ENCODE data around the gene ANKRD40.
"Not testable (repeated sequence)": the region's sequence is repeated elsewhere in the genome, so short reads cannot be mapped to it uniquely, and the experiment has no call there.

ANKRD40 gene

DNA sequence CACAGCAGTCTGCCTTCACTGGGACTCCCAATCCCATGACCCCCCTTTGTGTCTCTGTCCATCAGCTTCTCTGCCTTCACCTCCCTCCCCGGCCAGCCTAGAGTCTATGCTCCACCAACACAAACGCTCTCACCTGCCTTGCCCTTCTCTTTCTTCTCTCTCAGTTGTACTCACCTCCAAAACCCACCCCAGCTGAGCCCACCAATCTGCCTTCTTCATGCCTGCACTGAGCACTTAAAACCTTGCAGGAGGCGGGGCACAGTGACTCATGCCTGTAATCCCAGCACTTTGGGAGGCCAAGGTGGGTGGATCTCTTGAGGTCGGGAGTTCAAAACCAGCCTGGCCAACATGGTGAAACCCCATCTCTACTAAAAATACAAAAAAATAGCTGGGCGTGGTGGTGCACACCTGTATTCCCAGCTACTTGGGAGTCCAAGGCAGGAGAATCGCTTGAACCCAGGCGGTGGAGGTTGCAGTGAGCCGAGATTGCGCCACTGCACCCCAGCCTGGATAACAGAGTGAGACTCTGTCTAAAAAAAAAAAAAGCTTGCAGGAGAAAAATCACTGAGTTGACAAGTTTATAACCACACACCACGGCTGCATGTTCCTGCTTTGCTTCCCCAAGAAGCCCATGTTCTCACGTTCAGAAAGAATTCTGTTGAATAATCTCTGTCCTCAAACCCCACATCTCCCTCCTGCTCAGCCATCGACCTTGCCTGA lies 27.0 kb downstream of the ANKRD40 start:
- not testable (repeated sequence) for H3K27me3 ChIP-seq (ENCODE audit: control insufficient read depth in 5 of 5, insufficient read depth in 4 of 5, low read length in 5 of 5); H3K9me3 ChIP-seq (ENCODE audit: control insufficient read depth in 5 of 5, low read length in 5 of 5); H3K9ac ChIP-seq (ENCODE audit: low read length in 5 of 5); H3K27ac ChIP-seq (ENCODE audit: low read depth, low read length); H3K36me3 ChIP-seq (ENCODE audit: control insufficient read depth in 5 of 5, insufficient read depth in 5 of 5, low read length in 5 of 5)
- Histone ChIP-seq H3K4me1 (ENCODE audit: control insufficient read depth in 5 of 5, insufficient read depth in 5 of 5, low read length in 5 of 5) (peaks cover 0 to 13% (median 9%) of the 10 kb centered on the region in 5 donors), H3K4me3 (ENCODE audit: low read depth in 1 of 5, low read length in 5 of 5) (peak overlapping the region in 2 of 5 donors; percentile 28 to 47)

GRCh38 chr17:50680126-50680525 lies 27.6 kb downstream of the ANKRD40 start:
- Histone ChIP-seq H3K4me3 (ENCODE audit: low read depth in 1 of 5, low read length in 5 of 5) (no peak overlapping the region), H3K4me1 (ENCODE audit: control insufficient read depth in 5 of 5, insufficient read depth in 5 of 5, low read length in 5 of 5) (peaks cover 0 to 13% (median 9%) of the 10 kb centered on the region in 5 donors), H3K9ac (ENCODE audit: low read length in 5 of 5) (no peak overlapping the region), H3K27me3 (ENCODE audit: control insufficient read depth in 5 of 5, insufficient read depth in 4 of 5, low read length in 5 of 5) (no peaks in the 10 kb centered on the region), H3K27ac (ENCODE audit: low read depth, low read length) (no peak overlapping the region), H3K36me3 (ENCODE audit: control insufficient read depth in 5 of 5, insufficient read depth in 5 of 5, low read length in 5 of 5) (no peaks in the 10 kb centered on the region), H3K9me3 (ENCODE audit: control insufficient read depth in 5 of 5, low read length in 5 of 5) (no peaks in the 10 kb centered on the region)

DNA sequence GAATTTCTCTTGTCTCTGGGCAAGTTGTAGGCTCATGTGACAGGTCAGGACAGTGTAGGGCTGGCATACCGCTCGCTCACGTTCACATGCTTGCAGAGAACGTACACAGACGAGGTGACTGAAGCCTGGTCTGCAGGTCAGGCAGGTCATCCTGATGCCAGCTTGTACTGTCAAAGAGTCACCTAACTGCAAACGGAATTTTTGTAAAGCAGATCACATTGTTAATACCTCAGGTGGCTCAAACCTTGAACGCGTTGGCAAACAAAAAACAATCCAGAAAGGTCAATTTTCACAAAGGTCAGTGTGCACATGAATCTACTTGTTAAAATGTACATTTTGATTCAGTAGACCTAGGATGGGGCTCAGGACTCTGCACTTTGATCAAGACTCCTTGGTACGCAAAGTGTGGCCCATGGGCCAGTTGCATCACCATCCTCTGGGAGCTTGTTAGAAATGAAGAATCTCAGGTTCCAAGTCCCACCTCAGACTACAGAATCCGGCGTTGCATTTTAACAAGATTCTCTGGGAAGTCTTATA lies 28.6 kb downstream of the ANKRD40 start:
- no peak overlapping the region for H3K4me3 ChIP-seq (ENCODE audit: low read depth in 1 of 5, low read length in 5 of 5)
- no peaks in the 10 kb centered on the region for H3K9me3 ChIP-seq (ENCODE audit: control insufficient read depth in 5 of 5, low read length in 5 of 5)
- no peak overlapping the region for H3K27ac ChIP-seq (ENCODE audit: low read depth, low read length)
- no peaks in the 10 kb centered on the region for H3K36me3 ChIP-seq (ENCODE audit: control insufficient read depth in 5 of 5, insufficient read depth in 5 of 5, low read length in 5 of 5)
- H3K9ac ChIP-seq (ENCODE audit: low read length in 5 of 5) = no peak overlapping the region
- no peaks in the 10 kb centered on the region for H3K27me3 ChIP-seq (ENCODE audit: control insufficient read depth in 5 of 5, insufficient read depth in 4 of 5, low read length in 5 of 5)
- peaks cover 0 to 13% (median 9%) of the 10 kb centered on the region in 5 donors for H3K4me1 ChIP-seq (ENCODE audit: control insufficient read depth in 5 of 5, insufficient read depth in 5 of 5, low read length in 5 of 5)

DNA sequence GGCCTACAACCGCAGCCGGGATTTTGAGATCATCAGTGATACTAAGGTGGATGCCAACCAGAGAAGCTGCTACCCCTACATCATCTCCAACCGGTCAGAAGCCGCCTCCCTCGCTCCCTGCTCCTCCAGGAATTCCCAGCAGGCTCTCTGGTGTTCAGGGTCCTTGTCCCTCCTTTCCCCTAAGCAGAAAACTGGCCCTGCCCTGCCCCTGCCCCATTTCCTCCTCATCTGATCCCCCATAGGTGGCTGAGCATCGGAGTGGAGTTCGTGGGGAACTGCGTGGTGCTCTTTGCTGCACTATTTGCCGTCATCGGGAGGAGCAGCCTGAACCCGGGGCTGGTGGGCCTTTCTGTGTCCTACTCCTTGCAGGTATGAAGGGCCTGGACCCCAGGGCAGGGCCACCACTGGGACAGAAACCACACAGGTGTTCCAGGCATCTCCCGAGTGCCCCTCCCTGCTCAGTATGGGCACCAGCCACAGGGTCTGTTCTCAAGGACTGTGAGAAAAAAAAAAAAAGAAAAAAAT lies 29.8 kb downstream of the ANKRD40 start:
- Histone ChIP-seq H3K27me3 (ENCODE audit: control insufficient read depth in 5 of 5, insufficient read depth in 4 of 5, low read length in 5 of 5) (no peaks in the 10 kb centered on the region), H3K4me3 (ENCODE audit: low read depth in 1 of 5, low read length in 5 of 5) (no peak overlapping the region), H3K4me1 (ENCODE audit: control insufficient read depth in 5 of 5, insufficient read depth in 5 of 5, low read length in 5 of 5) (peaks cover 0 to 13% (median 9%) of the 10 kb centered on the region in 5 donors), H3K9ac (ENCODE audit: low read length in 5 of 5) (no peak overlapping the region), H3K36me3 (ENCODE audit: control insufficient read depth in 5 of 5, insufficient read depth in 5 of 5, low read length in 5 of 5) (no peaks in the 10 kb centered on the region), H3K9me3 (ENCODE audit: control insufficient read depth in 5 of 5, low read length in 5 of 5) (no peaks in the 10 kb centered on the region), H3K27ac (ENCODE audit: low read depth, low read length) (no peak overlapping the region)

DNA sequence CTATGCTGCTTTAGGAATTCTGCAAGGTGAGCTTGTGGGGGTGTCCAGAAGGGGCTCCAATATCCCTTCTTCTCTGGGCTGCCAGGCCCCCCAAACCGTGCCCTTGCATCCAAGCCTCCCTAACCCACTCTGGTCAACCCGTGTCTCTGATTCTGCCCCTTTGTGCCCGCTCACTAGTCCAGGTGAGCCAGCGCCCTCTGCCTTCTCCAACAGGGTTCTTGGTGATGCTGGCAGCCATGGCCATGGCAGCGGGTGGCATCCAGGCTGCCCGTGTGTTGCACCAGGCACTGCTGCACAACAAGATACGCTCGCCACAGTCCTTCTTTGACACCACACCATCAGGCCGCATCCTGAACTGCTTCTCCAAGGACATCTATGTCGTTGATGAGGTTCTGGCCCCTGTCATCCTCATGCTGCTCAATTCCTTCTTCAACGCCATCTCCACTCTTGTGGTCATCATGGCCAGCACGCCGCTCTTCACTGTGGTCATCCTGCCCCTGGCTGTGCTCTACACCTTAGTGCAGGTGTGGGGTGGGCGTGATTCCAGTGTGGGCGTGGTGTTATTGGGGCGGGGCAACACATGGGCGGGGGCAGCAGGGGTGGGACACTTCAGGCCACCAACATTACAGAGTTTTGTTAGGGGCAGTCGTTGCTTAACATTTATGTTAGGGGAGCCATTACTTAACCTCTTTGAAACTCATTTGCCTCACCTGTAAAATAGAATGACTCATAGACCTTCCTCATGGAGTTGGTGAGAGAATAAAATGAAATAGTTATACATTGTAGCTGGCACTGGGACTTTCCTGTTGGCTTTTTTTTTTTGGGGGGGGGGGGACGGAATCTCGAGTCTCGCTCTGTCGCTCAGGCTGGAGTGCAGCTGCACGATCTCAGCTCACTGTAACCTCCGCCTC lies 31.4 kb downstream of the ANKRD40 start:
- Histone ChIP-seq H3K36me3 (ENCODE audit: control insufficient read depth in 5 of 5, insufficient read depth in 5 of 5, low read length in 5 of 5) (no peaks in the 10 kb centered on the region), H3K9me3 (ENCODE audit: control insufficient read depth in 5 of 5, low read length in 5 of 5) (no peaks in the 10 kb centered on the region), H3K4me1 (ENCODE audit: control insufficient read depth in 5 of 5, insufficient read depth in 5 of 5, low read length in 5 of 5) (peaks cover 0 to 9% (median 4%) of the 10 kb centered on the region in 5 donors), H3K27ac (ENCODE audit: low read depth, low read length) (no peak overlapping the region), H3K4me3 (ENCODE audit: low read depth in 1 of 5, low read length in 5 of 5) (no peak overlapping the region), H3K27me3 (ENCODE audit: control insufficient read depth in 5 of 5, insufficient read depth in 4 of 5, low read length in 5 of 5) (no peaks in the 10 kb centered on the region), H3K9ac (ENCODE audit: low read length in 5 of 5) (no peak overlapping the region)

GRCh38 chr17:50675627-50676026 lies 32.1 kb downstream of the ANKRD40 start:
- peaks cover 0 to 7% (median 3%) of the 10 kb centered on the region in 5 donors for H3K4me1 ChIP-seq (ENCODE audit: control insufficient read depth in 5 of 5, insufficient read depth in 5 of 5, low read length in 5 of 5)
- no peak overlapping the region for H3K4me3 ChIP-seq (ENCODE audit: low read depth in 1 of 5, low read length in 5 of 5)
- H3K27me3 ChIP-seq (ENCODE audit: control insufficient read depth in 5 of 5, insufficient read depth in 4 of 5, low read length in 5 of 5) = no peaks in the 10 kb centered on the region
- H3K36me3 ChIP-seq (ENCODE audit: control insufficient read depth in 5 of 5, insufficient read depth in 5 of 5, low read length in 5 of 5) = no peaks in the 10 kb centered on the region
- no peak overlapping the region for H3K9ac ChIP-seq (ENCODE audit: low read length in 5 of 5)
- H3K9me3 ChIP-seq (ENCODE audit: control insufficient read depth in 5 of 5, low read length in 5 of 5) = no peaks in the 10 kb centered on the region
- no peak overlapping the region for H3K27ac ChIP-seq (ENCODE audit: low read depth, low read length)

GRCh38 chr17:50675190-50675589 lies 32.5 kb downstream of the ANKRD40 start:
- Histone ChIP-seq H3K27ac (ENCODE audit: low read depth, low read length) (no peak overlapping the region), H3K4me1 (ENCODE audit: control insufficient read depth in 5 of 5, insufficient read depth in 5 of 5, low read length in 5 of 5) (peaks cover 0 to 4% (median 3%) of the 10 kb centered on the region in 5 donors), H3K27me3 (ENCODE audit: control insufficient read depth in 5 of 5, insufficient read depth in 4 of 5, low read length in 5 of 5) (no peaks in the 10 kb centered on the region), H3K9me3 (ENCODE audit: control insufficient read depth in 5 of 5, low read length in 5 of 5) (no peaks in the 10 kb centered on the region), H3K36me3 (ENCODE audit: control insufficient read depth in 5 of 5, insufficient read depth in 5 of 5, low read length in 5 of 5) (no peaks in the 10 kb centered on the region), H3K4me3 (ENCODE audit: low read depth in 1 of 5, low read length in 5 of 5) (no peak overlapping the region), H3K9ac (ENCODE audit: low read length in 5 of 5) (no peak overlapping the region)

DNA sequence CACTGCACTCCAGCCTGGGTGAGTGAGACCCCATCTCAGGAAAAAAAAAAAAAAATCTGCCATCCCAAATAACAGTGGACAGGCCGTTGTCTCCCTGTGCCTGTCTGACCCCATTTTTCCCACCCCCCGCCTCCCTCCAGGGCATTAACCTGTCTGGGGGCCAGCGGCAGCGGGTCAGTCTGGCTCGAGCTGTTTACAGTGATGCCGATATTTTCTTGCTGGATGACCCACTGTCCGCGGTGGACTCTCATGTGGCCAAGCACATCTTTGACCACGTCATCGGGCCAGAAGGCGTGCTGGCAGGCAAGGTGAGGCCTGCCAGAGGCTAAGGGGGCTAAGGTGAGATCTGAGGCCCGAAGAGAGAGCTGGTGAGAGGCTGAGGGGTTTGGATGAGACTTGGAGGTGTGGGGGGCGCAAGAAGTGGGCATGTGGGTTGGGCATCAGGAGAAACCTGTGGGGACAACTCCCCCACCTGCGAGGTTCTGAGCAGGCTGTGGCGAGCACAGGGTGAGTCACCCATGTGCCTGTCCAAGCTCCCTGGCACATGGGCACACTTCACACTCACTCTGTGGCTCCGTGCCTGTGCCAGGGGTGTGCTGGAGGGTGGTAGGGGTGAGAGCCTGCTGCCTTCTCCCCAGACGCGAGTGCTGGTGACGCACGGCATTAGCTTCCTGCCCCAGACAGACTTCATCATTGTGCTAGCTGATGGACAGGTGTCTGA lies 34.7 kb downstream of the ANKRD40 start:
- no peaks in the 10 kb centered on the region for H3K9me3 ChIP-seq (ENCODE audit: control insufficient read depth in 5 of 5, low read length in 5 of 5)
- H3K27me3 ChIP-seq (ENCODE audit: control insufficient read depth in 5 of 5, insufficient read depth in 4 of 5, low read length in 5 of 5) = no peaks in the 10 kb centered on the region
- H3K4me1 ChIP-seq (ENCODE audit: control insufficient read depth in 5 of 5, insufficient read depth in 5 of 5, low read length in 5 of 5) = peaks cover 0 to 9% (median 4%) of the 10 kb centered on the region in 5 donors
- H3K36me3 ChIP-seq (ENCODE audit: control insufficient read depth in 5 of 5, insufficient read depth in 5 of 5, low read length in 5 of 5) = no peaks in the 10 kb centered on the region
- no peak overlapping the region for H3K27ac ChIP-seq (ENCODE audit: low read depth, low read length)
- H3K9ac ChIP-seq (ENCODE audit: low read length in 5 of 5) = no peak overlapping the region
- no peak overlapping the region for H3K4me3 ChIP-seq (ENCODE audit: low read depth in 1 of 5, low read length in 5 of 5)

- Histone ChIP-seq H3K36me3 (ENCODE audit: control insufficient read depth in 5 of 5, insufficient read depth in 5 of 5, low read length in 5 of 5) (no peaks in the 10 kb centered on the region), H3K27me3 (ENCODE audit: control insufficient read depth in 5 of 5, insufficient read depth in 4 of 5, low read length in 5 of 5) (no peaks in the 10 kb centered on the region), H3K4me3 (ENCODE audit: low read depth in 1 of 5, low read length in 5 of 5) (no peak overlapping the region), H3K27ac (ENCODE audit: low read depth, low read length) (no peak overlapping the region), H3K4me1 (ENCODE audit: control insufficient read depth in 5 of 5, insufficient read depth in 5 of 5, low read length in 5 of 5) (peaks cover 0 to 9% (median 4%) of the 10 kb centered on the region in 5 donors), H3K9ac (ENCODE audit: low read length in 5 of 5) (no peak overlapping the region), H3K9me3 (ENCODE audit: control insufficient read depth in 5 of 5, low read length in 5 of 5) (no peaks in the 10 kb centered on the region)
These were observed 35.6 kb downstream of the ANKRD40 start for GRCh38 chr17:50672071-50672470.
